Measurements from ENCODE around the gene ZNF692.
"Not testable (repeated sequence)": the region's sequence is repeated elsewhere in the genome, so short reads cannot be mapped to it uniquely, and the experiment has no call there.

Gene ZNF692

GRCh38 chr1:248847181-248847955, 11.5 kb downstream of the ZNF692 start:
- H3K9me3 Mint-ChIP-seq: no peaks in the 10 kb centered on the region
- H3K27ac Mint-ChIP-seq: no peak overlapping the region
- peaks cover 2% of the 10 kb centered on the region for H3K4me1 Mint-ChIP-seq
- H3K36me3 Mint-ChIP-seq: peaks cover 36% of the 10 kb centered on the region
- no peaks in the 10 kb centered on the region for H3K27me3 Mint-ChIP-seq
- ATAC-seq: peak; percentile 35
- no peak overlapping the region for H3K4me3 Mint-ChIP-seq

DNA sequence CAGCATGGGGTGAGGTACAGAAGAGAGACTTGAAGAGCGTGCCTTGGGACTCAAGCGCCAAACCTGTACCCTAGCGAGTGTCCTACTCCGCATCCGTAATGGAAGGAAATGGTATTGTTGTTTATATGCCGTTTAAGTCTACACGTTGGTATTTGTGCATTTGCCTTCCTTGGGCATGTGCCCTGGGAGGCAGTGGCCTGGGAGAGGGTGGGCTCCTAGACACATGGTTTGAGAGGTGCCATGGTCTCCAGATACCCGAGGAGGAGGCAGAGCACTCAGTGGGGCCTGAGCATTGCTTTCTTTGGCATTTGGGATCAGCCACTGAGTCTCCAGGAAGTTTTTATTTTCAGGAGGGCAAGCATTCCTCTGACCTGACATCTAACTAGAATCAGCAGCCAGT, 14.4 kb downstream of the ZNF692 start:
- no peak for ATAC-seq
- Mint-ChIP-seq H3K27me3 (no peaks in the 10 kb centered on the region), H3K36me3 (peaks cover 40% of the 10 kb centered on the region), H3K9me3 (no peaks in the 10 kb centered on the region), H3K27ac (no peak overlapping the region), H3K4me3 (no peak overlapping the region), H3K4me1 (peaks cover 25% of the 10 kb centered on the region)

DNA sequence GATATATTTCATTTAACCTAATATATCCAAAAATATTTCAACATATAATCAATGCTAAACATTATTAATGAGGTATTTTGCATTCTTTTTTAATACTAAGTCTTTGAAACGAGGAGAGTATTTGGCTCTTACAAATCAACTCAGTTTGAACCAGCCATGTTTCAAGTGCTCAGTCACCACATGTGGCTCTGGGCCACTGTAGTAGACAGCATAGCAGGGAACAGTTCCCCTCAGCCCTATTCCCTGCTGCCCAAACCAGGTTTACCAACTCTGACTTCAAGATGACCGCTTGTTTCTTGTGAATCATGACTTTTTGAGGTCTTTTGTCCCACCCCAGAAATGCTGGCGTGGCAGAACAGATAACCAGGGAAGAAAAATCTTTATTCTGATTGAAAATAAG, 15.2 kb downstream of the ZNF692 start:
- no peaks in the 10 kb centered on the region for H3K27me3 Mint-ChIP-seq
- H3K36me3 Mint-ChIP-seq: peaks cover 35% of the 10 kb centered on the region
- H3K4me1 Mint-ChIP-seq: peaks cover 33% of the 10 kb centered on the region
- ATAC-seq: no peak
- H3K9me3 Mint-ChIP-seq: no peaks in the 10 kb centered on the region
- no peak overlapping the region for H3K4me3 Mint-ChIP-seq
- no peak overlapping the region for H3K27ac Mint-ChIP-seq

GRCh38 chr1:248842781-248843331, 16.0 kb downstream of the ZNF692 start:
- no peak overlapping the region for H3K4me3 Mint-ChIP-seq
- H3K4me1 Mint-ChIP-seq: peaks cover 33% of the 10 kb centered on the region
- H3K27ac Mint-ChIP-seq: peak overlapping the region; percentile 70
- no peak for ATAC-seq
- peaks cover 30% of the 10 kb centered on the region for H3K36me3 Mint-ChIP-seq
- no peaks in the 10 kb centered on the region for H3K9me3 Mint-ChIP-seq
- no peaks in the 10 kb centered on the region for H3K27me3 Mint-ChIP-seq

DNA sequence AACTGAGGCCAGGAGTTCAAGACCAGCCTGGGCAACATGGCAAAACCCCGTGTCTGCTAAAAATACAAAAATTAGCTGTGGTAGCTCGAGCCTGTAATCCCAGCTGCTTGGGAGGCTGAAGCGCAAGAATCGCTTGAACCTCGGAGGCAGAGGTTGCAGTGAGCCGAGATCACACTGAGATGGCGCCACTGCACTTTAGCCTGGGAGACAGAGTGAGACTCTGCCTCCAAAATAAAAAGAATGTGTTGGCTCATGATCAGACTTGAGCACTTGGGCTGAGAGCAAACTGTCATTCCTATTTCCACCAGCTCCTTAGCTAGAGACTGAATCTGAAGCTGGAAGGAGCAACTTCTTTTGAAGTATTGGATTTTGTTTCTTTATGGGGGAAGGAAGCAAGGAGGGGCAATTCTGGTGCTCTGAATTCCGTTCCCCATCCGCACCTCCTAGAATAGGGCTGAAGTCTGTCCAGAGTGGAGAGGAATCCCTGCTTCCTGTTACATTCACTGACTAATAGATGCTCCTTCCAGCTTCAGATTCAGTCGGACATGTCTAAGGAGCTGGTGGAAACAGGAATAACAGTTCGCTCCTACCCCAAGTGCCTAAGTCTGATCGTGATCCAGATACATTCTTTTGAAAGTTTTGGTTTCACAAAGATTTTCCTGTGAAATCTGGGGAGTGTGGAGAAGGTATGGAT, 17.0 kb downstream of the ZNF692 start:
- Mint-ChIP-seq H3K4me1 (peaks cover 33% of the 10 kb centered on the region), H3K4me3 (no peak overlapping the region), H3K36me3 (peaks cover 26% of the 10 kb centered on the region), H3K27ac (peak overlapping the region; percentile 70), H3K27me3 (no peaks in the 10 kb centered on the region), H3K9me3 (no peaks in the 10 kb centered on the region)
- no peak for ATAC-seq

DNA sequence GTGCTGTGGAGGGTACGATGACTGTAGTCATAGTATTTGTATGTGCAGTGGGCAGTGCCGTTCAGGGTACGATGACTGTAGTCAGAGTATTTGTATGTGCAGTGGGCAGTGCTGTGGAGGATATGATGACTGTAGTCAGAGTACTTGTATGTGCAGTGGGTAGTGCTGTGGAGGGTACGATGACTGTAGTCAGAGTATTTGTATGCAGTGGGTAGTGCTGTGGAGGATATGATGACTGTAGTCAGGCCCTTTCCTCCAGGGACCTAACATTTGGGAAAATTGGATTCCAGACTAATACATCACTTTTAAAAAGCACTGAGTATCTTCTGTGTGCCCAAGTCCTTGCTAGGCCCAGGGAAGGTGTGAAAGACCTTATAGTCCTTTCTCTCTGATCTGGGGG, 17.9 kb downstream of the ZNF692 start:
- H3K27me3 Mint-ChIP-seq: no peaks in the 10 kb centered on the region
- peaks cover 33% of the 10 kb centered on the region for H3K4me1 Mint-ChIP-seq
- no peak overlapping the region for H3K4me3 Mint-ChIP-seq
- H3K36me3 Mint-ChIP-seq: peaks cover 20% of the 10 kb centered on the region
- no peaks in the 10 kb centered on the region for H3K9me3 Mint-ChIP-seq
- H3K27ac Mint-ChIP-seq: no peak overlapping the region
- no peak for ATAC-seq

DNA sequence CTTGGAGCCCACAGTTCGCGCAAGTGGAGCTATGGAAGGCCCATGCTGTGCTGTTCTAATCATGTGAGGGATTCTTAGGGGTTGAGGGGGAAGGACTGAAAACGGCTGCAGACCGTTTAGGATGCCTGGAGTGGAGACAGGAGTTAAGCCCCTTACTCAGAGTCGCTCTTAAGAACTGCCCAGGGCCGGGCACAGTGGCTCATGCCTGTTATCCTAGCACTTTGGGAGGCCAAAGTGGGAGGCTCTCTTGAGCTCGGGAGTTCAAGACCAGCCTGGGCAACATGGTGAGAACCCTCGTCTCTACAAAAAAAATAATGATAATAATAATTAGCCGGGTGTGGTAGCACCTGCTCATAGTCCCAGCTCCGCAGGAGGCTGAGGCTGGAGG, 19.7 kb downstream of the ZNF692 start:
- peaks cover 5% of the 10 kb centered on the region for H3K36me3 Mint-ChIP-seq
- H3K4me3 Mint-ChIP-seq: no peak overlapping the region
- no peaks in the 10 kb centered on the region for H3K9me3 Mint-ChIP-seq
- H3K27me3 Mint-ChIP-seq: no peaks in the 10 kb centered on the region
- H3K4me1 Mint-ChIP-seq: peaks cover 33% of the 10 kb centered on the region
- H3K27ac Mint-ChIP-seq: no peak overlapping the region
- ATAC-seq: no peak

DNA sequence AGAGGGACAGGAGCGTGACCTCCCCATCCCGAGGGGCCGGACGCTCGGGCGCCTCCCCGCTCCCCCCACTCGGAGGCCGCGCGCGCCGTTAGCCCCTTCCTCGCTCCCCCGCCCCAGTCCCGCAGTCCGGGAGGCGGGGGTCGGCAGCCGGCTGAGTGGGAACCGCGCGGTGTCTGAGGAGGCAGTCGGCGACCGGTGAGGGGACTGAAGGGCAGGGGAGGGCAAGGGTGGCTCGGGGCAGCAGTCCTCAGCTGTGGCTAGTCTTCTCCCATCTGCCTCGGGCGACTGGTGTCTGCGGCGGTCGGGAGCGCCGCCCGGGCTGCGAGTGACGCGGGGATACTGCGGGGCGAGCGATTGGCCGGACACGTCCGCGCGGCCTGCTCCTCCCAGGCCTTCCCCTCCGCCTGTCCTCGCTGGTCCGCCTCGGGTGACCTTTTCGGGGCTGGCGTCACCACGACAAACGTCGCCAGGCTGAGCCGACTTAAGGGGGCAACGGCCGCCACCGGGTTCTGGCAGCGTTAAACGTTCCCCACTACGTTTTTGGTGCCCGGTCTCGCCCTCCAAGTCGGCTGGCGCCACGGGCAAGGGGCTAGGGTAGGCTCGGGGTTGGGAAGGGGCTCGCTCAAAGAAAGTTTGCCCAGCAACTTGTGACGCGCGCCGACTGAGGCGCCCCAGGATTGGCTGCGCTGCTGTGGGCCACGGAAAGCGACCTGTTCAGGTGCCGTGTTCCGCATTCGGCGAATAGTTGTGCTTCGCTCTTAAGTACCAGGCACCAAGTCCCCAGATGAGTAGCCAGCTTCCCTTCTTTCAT, 20.3 kb downstream of the ZNF692 start:
- Mint-ChIP-seq H3K27me3 (no peaks in the 10 kb centered on the region), H3K36me3 (peaks cover 4% of the 10 kb centered on the region), H3K9me3 (no peaks in the 10 kb centered on the region), H3K4me1 (peaks cover 33% of the 10 kb centered on the region), H3K4me3 (no peak overlapping the region), H3K27ac (no peak overlapping the region)
- ATAC-seq: peak; percentile 87

DNA sequence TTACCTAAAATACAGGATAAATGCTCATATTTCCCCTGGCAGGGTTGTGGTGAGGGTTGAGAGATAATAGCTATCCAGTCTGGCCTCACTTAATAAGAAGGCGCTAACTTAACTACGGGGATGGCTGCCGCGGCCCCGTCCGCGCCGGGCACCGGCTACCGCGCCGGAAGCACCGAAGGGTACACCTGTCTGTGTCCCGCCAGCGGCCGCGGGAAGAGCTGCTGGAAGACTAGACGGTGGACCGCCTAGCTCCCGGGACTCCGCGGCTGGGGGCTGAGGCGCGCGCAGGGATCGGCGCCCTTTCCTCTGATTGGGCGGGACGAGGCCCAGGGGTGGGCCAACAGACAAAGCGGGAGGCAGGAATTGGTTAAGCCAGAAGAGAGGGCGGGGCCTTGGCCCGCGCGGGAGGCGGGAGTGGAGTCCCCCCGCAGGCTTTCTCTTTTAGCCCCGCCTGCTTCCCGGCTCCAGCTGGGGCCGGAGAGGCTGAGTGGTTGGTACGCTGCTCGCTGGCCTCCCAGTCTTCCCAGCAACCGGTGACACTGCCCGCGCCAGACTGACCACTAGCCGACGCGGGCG, 21.0 kb downstream of the ZNF692 start, which contains the start of gene ZNF672:
Gene ZNF672 (plus strand): TSS at position 444 of the 576 bp plus-strand sequence. CDS start 9,051 bp downstream, outside the sequence.
- H3K27me3 Mint-ChIP-seq: no peaks in the 10 kb centered on the region
- no peaks in the 10 kb centered on the region for H3K9me3 Mint-ChIP-seq
- H3K4me1 Mint-ChIP-seq: peaks cover 33% of the 10 kb centered on the region
- ATAC-seq: peak; percentile 91
- peaks cover 4% of the 10 kb centered on the region for H3K36me3 Mint-ChIP-seq
- no peak within 1 kb of the TSS for H3K4me3 Mint-ChIP-seq
- no peak within 1 kb of the TSS for H3K27ac Mint-ChIP-seq

DNA sequence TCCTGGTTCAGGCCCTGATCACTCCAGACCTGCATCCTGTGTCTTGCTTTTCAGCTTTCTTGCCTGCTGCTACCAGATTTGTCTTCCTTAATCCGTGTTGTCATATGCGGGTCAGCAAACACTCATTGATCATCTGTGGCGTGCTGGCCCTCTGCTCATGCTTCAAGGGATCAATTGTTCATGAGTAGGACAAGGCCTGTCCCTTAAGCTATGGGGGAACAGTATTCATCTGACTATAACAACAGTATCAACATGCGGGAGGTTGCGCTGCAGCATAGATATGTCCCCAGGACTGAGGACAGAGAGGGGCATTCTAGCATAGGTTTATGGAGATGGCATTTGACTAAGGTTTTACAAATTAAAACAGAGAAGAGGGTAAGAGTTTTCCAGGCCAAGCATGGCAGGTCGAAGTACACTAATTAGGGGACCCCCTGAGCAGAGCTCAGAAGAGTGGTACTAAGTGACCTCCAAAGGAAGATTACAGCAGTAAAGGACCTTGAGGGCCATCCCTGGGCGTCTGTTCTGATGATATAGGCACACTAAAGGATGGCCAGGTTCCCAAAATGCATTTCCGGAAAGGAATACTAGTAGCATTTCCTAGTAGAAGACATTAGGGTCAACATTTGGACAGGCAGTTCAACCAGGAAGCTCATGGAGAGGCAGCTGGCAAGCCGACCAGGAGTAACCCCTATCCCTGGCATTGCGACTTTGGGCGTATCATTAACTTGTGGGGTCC, 21.7 kb downstream of the ZNF692 start:
- no peak overlapping the region for H3K27ac Mint-ChIP-seq

DNA sequence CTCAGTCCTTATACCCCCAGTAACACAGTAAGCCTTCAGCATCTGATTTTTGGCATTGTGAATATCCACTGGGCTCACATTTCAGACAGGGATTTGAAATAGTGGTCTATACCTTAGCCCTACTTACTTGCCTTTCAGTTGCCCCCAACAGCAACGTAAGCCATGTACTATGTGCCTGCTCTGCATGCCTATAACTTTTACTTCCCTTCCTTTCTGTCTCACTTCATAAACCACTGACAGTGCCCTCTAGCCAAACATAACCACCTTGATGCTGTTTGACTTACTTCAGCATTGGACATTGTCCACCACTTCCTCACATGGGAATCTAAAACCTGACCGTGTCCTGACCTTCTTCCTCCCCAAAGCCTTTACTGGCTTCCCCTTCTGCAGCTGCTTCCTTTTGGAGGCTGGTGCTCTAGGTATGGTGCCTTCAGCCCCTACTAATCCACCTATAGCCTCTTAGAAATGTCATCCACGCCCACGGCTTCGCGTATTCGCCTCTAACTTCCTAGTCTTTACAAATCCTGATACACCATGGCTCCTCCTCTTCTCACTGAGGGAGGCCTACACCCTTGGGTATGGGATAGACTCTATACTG, 24.4 kb downstream of the ZNF692 start:
- peaks cover 7% of the 10 kb centered on the region for H3K4me1 Mint-ChIP-seq
- H3K27me3 Mint-ChIP-seq: no peaks in the 10 kb centered on the region
- H3K27ac Mint-ChIP-seq: no peak overlapping the region
- no peak overlapping the region for H3K4me3 Mint-ChIP-seq
- no peaks in the 10 kb centered on the region for H3K9me3 Mint-ChIP-seq
- ATAC-seq: no peak
- H3K36me3 Mint-ChIP-seq: no peaks in the 10 kb centered on the region

More for the DNA sequence above, 21.7 kb downstream of the ZNF692 start:
- peaks cover 2% of the 10 kb centered on the region for H3K36me3 Mint-ChIP-seq
- no peak for ATAC-seq
- peaks cover 29% of the 10 kb centered on the region for H3K4me1 Mint-ChIP-seq
- H3K9me3 Mint-ChIP-seq: no peaks in the 10 kb centered on the region
- H3K27me3 Mint-ChIP-seq: no peaks in the 10 kb centered on the region
- H3K4me3 Mint-ChIP-seq: no peak overlapping the region

- Mint-ChIP-seq H3K9me3 (no peaks in the 10 kb centered on the region), H3K36me3 (no peaks in the 10 kb centered on the region), H3K4me3 (no peak overlapping the region), H3K27me3 (no peaks in the 10 kb centered on the region), H3K27ac (no peak overlapping the region), H3K4me1 (peaks cover 8% of the 10 kb centered on the region)
- no peak for ATAC-seq
Observed at GRCh38 chr1:248831842-248832241, 27.0 kb downstream of the ZNF692 start.

DNA sequence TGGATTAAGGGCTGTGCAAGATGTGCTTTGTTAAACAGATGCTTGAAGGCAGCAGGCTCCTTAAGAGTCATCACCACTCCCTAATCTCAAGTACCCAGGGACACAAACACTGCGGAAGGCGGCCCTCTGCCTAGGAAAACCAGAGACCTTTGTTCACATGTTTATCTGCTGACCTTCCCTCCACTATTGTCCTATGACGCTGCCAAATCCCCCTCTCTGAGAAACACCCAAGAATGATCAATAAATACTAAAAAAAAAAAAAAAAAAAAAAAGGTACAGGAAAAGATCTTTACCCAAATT, 28.2 kb downstream of the ZNF692 start:
- H3K27me3 Mint-ChIP-seq, ATAC-seq, H3K36me3 Mint-ChIP-seq, H3K27ac Mint-ChIP-seq, H3K4me3 Mint-ChIP-seq, H3K9me3 Mint-ChIP-seq: not testable (repeated sequence)
- peaks cover 13% of the 10 kb centered on the region for H3K4me1 Mint-ChIP-seq

- peaks cover 31% of the 10 kb centered on the region for H3K4me1 Mint-ChIP-seq
- ATAC-seq: no peak
- H3K9me3 Mint-ChIP-seq: no peaks in the 10 kb centered on the region
- no peak overlapping the region for H3K27ac Mint-ChIP-seq
- H3K36me3 Mint-ChIP-seq: peaks cover 11% of the 10 kb centered on the region
- H3K4me3 Mint-ChIP-seq: no peak overlapping the region
- no peaks in the 10 kb centered on the region for H3K27me3 Mint-ChIP-seq
Observed at GRCh38 chr1:248828845-248829244, 30.0 kb downstream of the ZNF692 start.
